Liver (tissue), 9 donors: ENCODE results near the gene CTSA. TPM values are rescaled to one million over a fixed set of nuclear protein-coding genes. Genes with fewer than 3 reads are reported as not detected.

Experiments used
- DNase-seq: peaks from one replicate; pipeline ENCODE4 v3.0.0-alpha.2; 2017; ENCODE audit warnings: low spot score
- H3K27ac ChIP-seq, 2 donors: one replicate each; pipeline ENCODE4 v1.7.0; 2013; ENCODE audit warnings: inconsistent platforms in 2 of 2, low read length in 2 of 2, control low read depth in 1 of 2, low read depth in 1 of 2, mild to moderate bottlenecking in 1 of 2
- H3K27me3 ChIP-seq, 4 donors: one replicate each; pipeline versions ENCODE4 v1.6.1 to v1.7.0; 2013; ENCODE audit warnings: low read length in 3 of 4, inconsistent platforms in 1 of 4, mild to moderate bottlenecking in 1 of 4, moderate library complexity in 1 of 4; ENCODE audit not compliant: control insufficient read depth in 4 of 4, insufficient read depth in 4 of 4
- H3K36me3 ChIP-seq, 4 donors: one replicate each; pipeline versions ENCODE4 v1.6.1 to v1.7.0; 2013; ENCODE audit warnings: low read length in 3 of 4, mild to moderate bottlenecking in 3 of 4, low read depth in 1 of 4, moderate library complexity in 1 of 4; ENCODE audit not compliant: control insufficient read depth in 4 of 4, insufficient read depth in 3 of 4
- H3K4me1 ChIP-seq, 4 donors: one replicate each; pipeline versions ENCODE4 v1.6.1 to v1.7.0; 2013; ENCODE audit warnings: low read length in 3 of 4, mild to moderate bottlenecking in 3 of 4, moderate library complexity in 1 of 4; ENCODE audit not compliant: control insufficient read depth in 4 of 4, insufficient read depth in 4 of 4
- H3K4me3 ChIP-seq, 3 donors: one replicate each; pipeline versions ENCODE4 v1.6.1 to v1.7.0; 2013; ENCODE audit warnings: low read length in 3 of 3, control low read depth in 1 of 3, low read depth in 1 of 3, mild to moderate bottlenecking in 1 of 3
- H3K9ac ChIP-seq, 2 donors: one replicate each; pipeline ENCODE4 v1.7.0; 2013; ENCODE audit warnings: low read length in 2 of 2, mild to moderate bottlenecking in 2 of 2, moderate library complexity in 2 of 2, control low read depth in 1 of 2, low read depth in 1 of 2
- H3K9me3 ChIP-seq, 4 donors: one replicate each; pipeline versions ENCODE4 v1.6.1 to v1.7.0; 2013; ENCODE audit warnings: low read length in 3 of 4; ENCODE audit not compliant: control insufficient read depth in 4 of 4
- EGR1 ChIP-seq, 2 donors: IDR thresholded peaks; 2 replicates each; pipeline ENCODE4 v1.6.1; 2016 to 2018; ENCODE audit warnings: antibody characterized with exemption in 2 of 2, low read depth in 2 of 2
- FOXA1 ChIP-seq: IDR thresholded peaks from 2 replicates; pipeline ENCODE4 v1.6.1; 2016; ENCODE audit warnings: antibody characterized with exemption
- GABPA ChIP-seq, 2 donors: IDR thresholded peaks in 1 of 2; conservative IDR thresholded peaks in 1 of 2; 2 replicates each; pipeline ENCODE4 v1.6.1; 2016; ENCODE audit warnings: antibody characterized with exemption in 2 of 2, mild to moderate bottlenecking in 1 of 2, moderate library complexity in 1 of 2
- HNF4A ChIP-seq, 2 donors: conservative IDR thresholded peaks; 2 replicates each; pipeline ENCODE4 v1.6.1; 2016; ENCODE audit warnings: antibody characterized with exemption in 2 of 2, mild to moderate bottlenecking in 2 of 2
- HNF4G ChIP-seq: IDR thresholded peaks from 2 replicates; pipeline ENCODE4 v1.6.1; 2016; ENCODE audit warnings: antibody characterized with exemption
- JUND ChIP-seq, 2 donors: IDR thresholded peaks; 2 replicates each; pipeline ENCODE4 v1.6.1; 2016; ENCODE audit warnings: antibody characterized with exemption in 2 of 2
- RAD21 ChIP-seq, 2 donors: IDR thresholded peaks; 2 replicates each; pipeline ENCODE4 v1.6.1; 2016; ENCODE audit warnings: antibody characterized with exemption in 2 of 2, mild to moderate bottlenecking in 2 of 2
- RXRA ChIP-seq, 2 donors: IDR thresholded peaks; 2 replicates each; pipeline ENCODE4 v1.6.1; 2017 to 2018; ENCODE audit warnings: antibody characterized with exemption in 2 of 2, mild to moderate bottlenecking in 1 of 2
- SP1 ChIP-seq: IDR thresholded peaks from 2 replicates; pipeline ENCODE4 v1.6.1; 2018; ENCODE audit warnings: antibody characterized with exemption, mild to moderate bottlenecking
- TAF1 ChIP-seq: conservative IDR thresholded peaks from 2 replicates; pipeline ENCODE4 v1.6.1; 2016; ENCODE audit warnings: antibody characterized with exemption, mild to moderate bottlenecking
- YY1 ChIP-seq: IDR thresholded peaks from 2 replicates; pipeline ENCODE4 v1.6.1; 2016; ENCODE audit warnings: antibody characterized with exemption, mild to moderate bottlenecking
- WGBS: extraction: QIAGEN DNeasy Blood & Tissue Kit; methylation state at CpG from one replicate; pipeline ENCODE4 v1.1.7; 2013; 5-methylcytosine and 5-hydroxymethylcytosine counted together
- polyA plus RNA-seq, 2 donors: library from polyadenylated mRNA; stranded (reverse) in 1 of 2; unstranded in 1 of 2; fragments of 200-250 nt in 1 of 2; fragments of >200 nt in 1 of 2; fragmentation: Nextera tagmentation in 1 of 2; extraction: Ambion mirVana in 1 of 2; gene quantifications; one replicate each; pipeline versions ENCODE4 v1.2.1 to v1.2.3, GENCODE V29; 2013 to 2015
- total RNA-seq, 2 donors: library from RNA; depleted of rRNA; stranded (reverse); fragments of >200 nt; gene quantifications; one replicate each; pipeline ENCODE4 v1.2.3, GENCODE V29; 2014
- TF ChIP-seq, protein P1 (sequence below): IDR thresholded peaks from 2 replicates; pipeline ENCODE4 v1.6.1; 2016; ENCODE audit warnings: antibody characterized with exemption, mild to moderate bottlenecking
- TF ChIP-seq, protein P2 (sequence below): IDR thresholded peaks from 2 replicates; pipeline ENCODE4 v1.6.1; 2016; ENCODE audit warnings: antibody characterized with exemption
- TF ChIP-seq, protein P3 (sequence below): fragments of 150-350 bp; IDR thresholded peaks from 2 replicates; pipeline ENCODE4 v1.5.1; 2017; ENCODE audit warnings: improper control_type of control experiment, low read depth, low read length; ENCODE audit not compliant: missing input control
- TF ChIP-seq, protein P4 (sequence below): IDR thresholded peaks from 2 replicates; pipeline ENCODE4 v1.6.1; 2016; ENCODE audit warnings: antibody characterized with exemption
- donor health status: healthy.
- donor health status: healthy.
- donor health status: healthy.
- donor health status: healthy.
- donor health status: healthy.

CTSA gene
- total and polyA plus RNA-seq, 4 donors, result 45.6 to 151 (median 76.4) TPM

DNA sequence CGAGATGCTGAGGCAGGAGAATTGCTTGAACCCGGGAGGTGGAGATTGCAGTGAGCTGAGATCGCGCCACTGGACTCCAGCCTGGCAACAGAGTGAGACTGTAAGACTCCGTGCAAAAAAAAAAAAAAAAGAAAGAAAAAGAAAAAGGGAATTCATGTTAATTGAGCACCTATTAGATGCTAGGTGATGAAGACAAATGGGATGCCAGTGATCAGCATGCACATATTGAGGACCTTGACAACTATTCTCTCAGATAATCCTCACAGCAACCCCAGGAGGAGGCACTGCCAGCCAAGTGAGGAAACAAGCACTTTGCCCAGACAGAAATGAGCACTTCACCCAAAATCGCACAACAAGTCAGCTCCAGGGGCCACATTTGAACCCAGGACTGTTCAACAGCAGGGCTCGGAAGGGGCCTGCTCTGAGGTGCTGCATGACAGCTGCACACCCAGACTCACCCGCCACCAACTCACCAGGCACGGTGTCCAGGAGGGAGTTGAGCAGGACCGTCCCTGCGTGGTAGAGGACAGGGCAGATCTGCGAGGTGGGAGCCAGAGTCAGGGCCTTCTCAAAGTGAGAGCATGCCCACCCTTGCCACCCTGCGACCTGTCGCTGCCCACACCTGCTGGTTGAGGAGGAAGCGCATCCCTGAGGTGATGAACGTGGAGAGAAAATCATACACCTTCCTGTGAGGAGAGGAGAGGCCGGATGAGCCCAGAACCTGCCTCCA, 16.2 kb downstream of the CTSA start:
- H3K27me3 ChIP-seq, result no peaks in the 10 kb centered on the region
- H3K4me1 ChIP-seq, result peaks cover 0 to 3% (median 0%) of the 10 kb centered on the region in 4 donors
- H3K9me3 ChIP-seq, result no peaks in the 10 kb centered on the region
- no peak overlapping the region for H3K9ac ChIP-seq
- TF ChIP-seq, protein P1, sequence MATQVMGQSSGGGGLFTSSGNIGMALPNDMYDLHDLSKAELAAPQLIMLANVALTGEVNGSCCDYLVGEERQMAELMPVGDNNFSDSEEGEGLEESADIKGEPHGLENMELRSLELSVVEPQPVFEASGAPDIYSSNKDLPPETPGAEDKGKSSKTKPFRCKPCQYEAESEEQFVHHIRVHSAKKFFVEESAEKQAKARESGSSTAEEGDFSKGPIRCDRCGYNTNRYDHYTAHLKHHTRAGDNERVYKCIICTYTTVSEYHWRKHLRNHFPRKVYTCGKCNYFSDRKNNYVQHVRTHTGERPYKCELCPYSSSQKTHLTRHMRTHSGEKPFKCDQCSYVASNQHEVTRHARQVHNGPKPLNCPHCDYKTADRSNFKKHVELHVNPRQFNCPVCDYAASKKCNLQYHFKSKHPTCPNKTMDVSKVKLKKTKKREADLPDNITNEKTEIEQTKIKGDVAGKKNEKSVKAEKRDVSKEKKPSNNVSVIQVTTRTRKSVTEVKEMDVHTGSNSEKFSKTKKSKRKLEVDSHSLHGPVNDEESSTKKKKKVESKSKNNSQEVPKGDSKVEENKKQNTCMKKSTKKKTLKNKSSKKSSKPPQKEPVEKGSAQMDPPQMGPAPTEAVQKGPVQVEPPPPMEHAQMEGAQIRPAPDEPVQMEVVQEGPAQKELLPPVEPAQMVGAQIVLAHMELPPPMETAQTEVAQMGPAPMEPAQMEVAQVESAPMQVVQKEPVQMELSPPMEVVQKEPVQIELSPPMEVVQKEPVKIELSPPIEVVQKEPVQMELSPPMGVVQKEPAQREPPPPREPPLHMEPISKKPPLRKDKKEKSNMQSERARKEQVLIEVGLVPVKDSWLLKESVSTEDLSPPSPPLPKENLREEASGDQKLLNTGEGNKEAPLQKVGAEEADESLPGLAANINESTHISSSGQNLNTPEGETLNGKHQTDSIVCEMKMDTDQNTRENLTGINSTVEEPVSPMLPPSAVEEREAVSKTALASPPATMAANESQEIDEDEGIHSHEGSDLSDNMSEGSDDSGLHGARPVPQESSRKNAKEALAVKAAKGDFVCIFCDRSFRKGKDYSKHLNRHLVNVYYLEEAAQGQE, result no peak
- TF ChIP-seq HNF4A (conservative IDR thresholded peaks at IDR 0.05) (no peak), GABPA (IDR thresholded peaks at IDR 0.05 in 1 of 2, conservative IDR thresholded peaks at IDR 0.05 in 1 of 2) (no peak), EGR1 (IDR thresholded peaks at IDR 0.05; ENCODE audit: low read depth in 2 of 2) (no peak), RAD21 (IDR thresholded peaks at IDR 0.05) (no peak), FOXA1 (no peak), TAF1 (no peak), JUND (IDR thresholded peaks at IDR 0.05) (no peak), RXRA (IDR thresholded peaks at IDR 0.05) (no peak), HNF4G (no peak)
- TF ChIP-seq, protein P2, sequence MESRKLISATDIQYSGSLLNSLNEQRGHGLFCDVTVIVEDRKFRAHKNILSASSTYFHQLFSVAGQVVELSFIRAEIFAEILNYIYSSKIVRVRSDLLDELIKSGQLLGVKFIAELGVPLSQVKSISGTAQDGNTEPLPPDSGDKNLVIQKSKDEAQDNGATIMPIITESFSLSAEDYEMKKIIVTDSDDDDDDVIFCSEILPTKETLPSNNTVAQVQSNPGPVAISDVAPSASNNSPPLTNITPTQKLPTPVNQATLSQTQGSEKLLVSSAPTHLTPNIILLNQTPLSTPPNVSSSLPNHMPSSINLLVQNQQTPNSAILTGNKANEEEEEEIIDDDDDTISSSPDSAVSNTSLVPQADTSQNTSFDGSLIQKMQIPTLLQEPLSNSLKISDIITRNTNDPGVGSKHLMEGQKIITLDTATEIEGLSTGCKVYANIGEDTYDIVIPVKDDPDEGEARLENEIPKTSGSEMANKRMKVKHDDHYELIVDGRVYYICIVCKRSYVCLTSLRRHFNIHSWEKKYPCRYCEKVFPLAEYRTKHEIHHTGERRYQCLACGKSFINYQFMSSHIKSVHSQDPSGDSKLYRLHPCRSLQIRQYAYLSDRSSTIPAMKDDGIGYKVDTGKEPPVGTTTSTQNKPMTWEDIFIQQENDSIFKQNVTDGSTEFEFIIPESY, result no peak
- TF ChIP-seq, protein P3, sequence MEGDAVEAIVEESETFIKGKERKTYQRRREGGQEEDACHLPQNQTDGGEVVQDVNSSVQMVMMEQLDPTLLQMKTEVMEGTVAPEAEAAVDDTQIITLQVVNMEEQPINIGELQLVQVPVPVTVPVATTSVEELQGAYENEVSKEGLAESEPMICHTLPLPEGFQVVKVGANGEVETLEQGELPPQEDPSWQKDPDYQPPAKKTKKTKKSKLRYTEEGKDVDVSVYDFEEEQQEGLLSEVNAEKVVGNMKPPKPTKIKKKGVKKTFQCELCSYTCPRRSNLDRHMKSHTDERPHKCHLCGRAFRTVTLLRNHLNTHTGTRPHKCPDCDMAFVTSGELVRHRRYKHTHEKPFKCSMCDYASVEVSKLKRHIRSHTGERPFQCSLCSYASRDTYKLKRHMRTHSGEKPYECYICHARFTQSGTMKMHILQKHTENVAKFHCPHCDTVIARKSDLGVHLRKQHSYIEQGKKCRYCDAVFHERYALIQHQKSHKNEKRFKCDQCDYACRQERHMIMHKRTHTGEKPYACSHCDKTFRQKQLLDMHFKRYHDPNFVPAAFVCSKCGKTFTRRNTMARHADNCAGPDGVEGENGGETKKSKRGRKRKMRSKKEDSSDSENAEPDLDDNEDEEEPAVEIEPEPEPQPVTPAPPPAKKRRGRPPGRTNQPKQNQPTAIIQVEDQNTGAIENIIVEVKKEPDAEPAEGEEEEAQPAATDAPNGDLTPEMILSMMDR, result no peak
- TF ChIP-seq, protein P4, sequence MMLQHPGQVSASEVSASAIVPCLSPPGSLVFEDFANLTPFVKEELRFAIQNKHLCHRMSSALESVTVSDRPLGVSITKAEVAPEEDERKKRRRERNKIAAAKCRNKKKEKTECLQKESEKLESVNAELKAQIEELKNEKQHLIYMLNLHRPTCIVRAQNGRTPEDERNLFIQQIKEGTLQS, result no peak
- H3K27ac ChIP-seq, result no peak overlapping the region
- no peak overlapping the region for H3K4me3 ChIP-seq
- no peaks in the 10 kb centered on the region for H3K36me3 ChIP-seq
- 95% methylated on average over 17 of the region's 17 CpGs for WGBS
- no peak for DNase-seq

DNA sequence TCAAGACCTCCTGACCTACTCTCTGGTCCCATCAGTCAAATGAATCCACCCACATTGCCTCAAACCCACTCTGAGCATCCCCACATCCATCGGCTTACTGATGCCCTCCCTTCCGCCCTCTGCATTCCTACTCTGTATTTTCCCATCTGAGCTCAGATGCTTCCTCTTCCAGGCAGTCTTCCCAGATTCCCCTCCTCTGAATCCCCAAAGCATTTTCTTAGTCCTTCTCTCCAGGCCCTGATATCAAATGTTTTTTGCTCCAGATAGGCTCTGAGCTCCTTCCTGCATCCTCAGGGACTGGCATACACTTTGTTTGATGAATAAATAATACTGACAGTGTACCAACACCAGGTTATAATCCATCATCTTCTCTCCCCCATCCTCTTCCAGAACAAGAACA, 16.9 kb downstream of the CTSA start:
- no peaks in the 10 kb centered on the region for H3K27me3 ChIP-seq
- no peak overlapping the region for H3K27ac ChIP-seq
- no peaks in the 10 kb centered on the region for H3K9me3 ChIP-seq
- no peak for DNase-seq
- 97% methylated on average over 2 of the region's 2 CpGs for WGBS
- no peak for TF ChIP-seq GABPA (IDR thresholded peaks at IDR 0.05 in 1 of 2, conservative IDR thresholded peaks at IDR 0.05 in 1 of 2)
- no peak for TF ChIP-seq TAF1
- no peak for TF ChIP-seq JUND (IDR thresholded peaks at IDR 0.05)
- TF ChIP-seq RXRA (IDR thresholded peaks at IDR 0.05), result no peak
- TF ChIP-seq RAD21 (IDR thresholded peaks at IDR 0.05), result no peak
- TF ChIP-seq YY1, result no peak
- TF ChIP-seq SP1, result no peak
- H3K36me3 ChIP-seq, result no peaks in the 10 kb centered on the region
- peaks cover 0 to 3% (median 0%) of the 10 kb centered on the region in 4 donors for H3K4me1 ChIP-seq
- no peak overlapping the region for H3K9ac ChIP-seq
- H3K4me3 ChIP-seq, result no peak overlapping the region
